ENCODE results near the gene KPNA1.
A peak's percentile ranks its signal among the peaks of the same experiment; 100 is the strongest.
"Not testable (repeated sequence)": the region's sequence is repeated elsewhere in the genome, so short reads cannot be mapped to it uniquely, and the experiment has no call there.

Gene KPNA1

GRCh38 chr3:122468896-122469533, 45.7 kb downstream of the KPNA1 start:
- DNase-seq, result no peak

- no peak for DNase-seq
Measured at GRCh38 chr3:122466701-122467240, 48.0 kb downstream of the KPNA1 start.

GRCh38 chr3:122464659-122465058, 50.1 kb downstream of the KPNA1 start:
- DNase-seq, result no peak

- DNase-seq, result no peak
Measured at GRCh38 chr3:122462406-122462805, 52.3 kb downstream of the KPNA1 start.

GRCh38 chr3:122461806-122462205, 52.9 kb downstream of the KPNA1 start:
- DNase-seq, result no peak

- peak; percentile 15 for DNase-seq
Measured at GRCh38 chr3:122458992-122459391, 55.7 kb downstream of the KPNA1 start.

- no peak for DNase-seq
Measured at GRCh38 chr3:122457706-122458105, 57.0 kb downstream of the KPNA1 start.

- DNase-seq, result no peak
Measured at GRCh38 chr3:122456074-122456473, 58.7 kb downstream of the KPNA1 start.

GRCh38 chr3:122451371-122451770, 63.4 kb downstream of the KPNA1 start:
- DNase-seq, result no peak

- DNase-seq, result not testable (repeated sequence)
Measured at GRCh38 chr3:122448218-122448617, 66.5 kb downstream of the KPNA1 start.

- DNase-seq, result not testable (repeated sequence)
Measured at GRCh38 chr3:122444491-122444887, 70.2 kb downstream of the KPNA1 start.

GRCh38 chr3:122443762-122444490, 70.8 kb downstream of the KPNA1 start:
- not testable (repeated sequence) for DNase-seq

GRCh38 chr3:122443090-122443489, 71.6 kb downstream of the KPNA1 start:
- no peak for DNase-seq

GRCh38 chr3:122435950-122436349, 78.8 kb downstream of the KPNA1 start:
- no peak for DNase-seq

- DNase-seq, result no peak
Measured at GRCh38 chr3:122430371-122430770, 84.4 kb downstream of the KPNA1 start.

GRCh38 chr3:122427857-122428471, 86.8 kb downstream of the KPNA1 start:
- no peak for DNase-seq

GRCh38 chr3:122421836-122422235, 92.9 kb downstream of the KPNA1 start:
- no peak for DNase-seq

- DNase-seq, result no peak
Measured at GRCh38 chr3:122421101-122421500, 93.6 kb downstream of the KPNA1 start.

- peak; percentile 4 for DNase-seq
Measured at GRCh38 chr3:122416966-122417365, 97.8 kb downstream of the KPNA1 start.

- DNase-seq, result peak; percentile 98
Measured at GRCh38 chr3:122415762-122416654, 98.7 kb downstream of the KPNA1 start, which contains the start of gene WDR5B. WDR5B (minus strand) TSS chr3:122416062; CDS start chr3:122415528, 534 bp downstream.

- DNase-seq, result peak; percentile 73
Measured at GRCh38 chr3:122415104-122415744, 99.5 kb downstream of the KPNA1 start.

GRCh38 chr3:122414391-122414790, 100.3 kb downstream of the KPNA1 start:
- DNase-seq, result no peak

All from CD4-positive, alpha-beta T cell treated with Interleukin-17A for 1 hour (primary cell).